Endothelial cell (in vitro differentiated cells): ENCODE data around the gene LYST. TPM values are rescaled to one million over a fixed set of nuclear protein-coding genes. Genes with fewer than 3 reads are reported as not detected.
"Not testable (repeated sequence)": the region's sequence is repeated elsewhere in the genome, so short reads cannot be mapped to it uniquely, and the experiment has no call there.

Experiments used
- DNase-seq: peaks from one replicate; pipeline ENCODE4 v3.0.0; 2021; ENCODE audit warnings: low spot score
- H3K27ac Mint-ChIP-seq: one replicate; pipeline ENCODE4 v1.8.0; 2021; ENCODE audit warnings: mixed read lengths, inconsistent platforms; ENCODE audit not compliant: unreplicated experiment
- H3K27me3 Mint-ChIP-seq: one replicate; pipeline ENCODE4 v1.8.0; 2021; ENCODE audit warnings: mild to moderate bottlenecking, moderate library complexity, mixed read lengths, inconsistent platforms; ENCODE audit not compliant: unreplicated experiment
- H3K36me3 Mint-ChIP-seq: one replicate; pipeline ENCODE4 v1.8.0; 2021; ENCODE audit warnings: mild to moderate bottlenecking, low read depth, mixed read lengths, inconsistent platforms; ENCODE audit not compliant: unreplicated experiment
- H3K4me1 Mint-ChIP-seq: one replicate; pipeline ENCODE4 v1.8.0; 2021; ENCODE audit warnings: mild to moderate bottlenecking, mixed read lengths, inconsistent platforms; ENCODE audit not compliant: unreplicated experiment
- H3K4me3 Mint-ChIP-seq: one replicate; pipeline ENCODE4 v1.8.0; 2021; ENCODE audit warnings: mild to moderate bottlenecking, mixed read lengths, inconsistent platforms; ENCODE audit not compliant: unreplicated experiment
- H3K9me3 Mint-ChIP-seq: one replicate; pipeline ENCODE4 v1.8.0; 2021; ENCODE audit warnings: mixed read lengths, inconsistent platforms; ENCODE audit not compliant: unreplicated experiment
- total RNA-seq: library from RNA; stranded (reverse); fragmentation: NEBNext Ultra II Directional; extraction: Animal tissue kit (Norgen Biotek cat#: 25700); gene quantifications from one replicate; pipeline ENCODE4 v1.2.1, GENCODE V29; 2021; ENCODE audit not compliant: unreplicated experiment
- TF ChIP-seq, protein P1 (sequence below): fragments of 200-600 bp; sonication (generic); IDR thresholded peaks from one replicate; pipeline ENCODE4 v1.5.0; 2021; ENCODE audit warnings: antibody characterized with exemption; ENCODE audit not compliant: unreplicated experiment

The LYST gene
- total RNA-seq, 1 donor from 2014 or later = 7.4 TPM

- Mint-ChIP-seq H3K9me3 (no peaks in the 10 kb centered on the region), H3K4me3 (no peak overlapping the region), H3K27ac (no peak overlapping the region), H3K27me3 (peaks cover 2% of the 10 kb centered on the region), H3K36me3 (no peaks in the 10 kb centered on the region), H3K4me1 (peaks cover 10% of the 10 kb centered on the region)
- TF ChIP-seq, protein P1, sequence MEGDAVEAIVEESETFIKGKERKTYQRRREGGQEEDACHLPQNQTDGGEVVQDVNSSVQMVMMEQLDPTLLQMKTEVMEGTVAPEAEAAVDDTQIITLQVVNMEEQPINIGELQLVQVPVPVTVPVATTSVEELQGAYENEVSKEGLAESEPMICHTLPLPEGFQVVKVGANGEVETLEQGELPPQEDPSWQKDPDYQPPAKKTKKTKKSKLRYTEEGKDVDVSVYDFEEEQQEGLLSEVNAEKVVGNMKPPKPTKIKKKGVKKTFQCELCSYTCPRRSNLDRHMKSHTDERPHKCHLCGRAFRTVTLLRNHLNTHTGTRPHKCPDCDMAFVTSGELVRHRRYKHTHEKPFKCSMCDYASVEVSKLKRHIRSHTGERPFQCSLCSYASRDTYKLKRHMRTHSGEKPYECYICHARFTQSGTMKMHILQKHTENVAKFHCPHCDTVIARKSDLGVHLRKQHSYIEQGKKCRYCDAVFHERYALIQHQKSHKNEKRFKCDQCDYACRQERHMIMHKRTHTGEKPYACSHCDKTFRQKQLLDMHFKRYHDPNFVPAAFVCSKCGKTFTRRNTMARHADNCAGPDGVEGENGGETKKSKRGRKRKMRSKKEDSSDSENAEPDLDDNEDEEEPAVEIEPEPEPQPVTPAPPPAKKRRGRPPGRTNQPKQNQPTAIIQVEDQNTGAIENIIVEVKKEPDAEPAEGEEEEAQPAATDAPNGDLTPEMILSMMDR = no peak
- DNase-seq = no peak
Measured at GRCh38 chr1:235642011-235642942, 224.4 kb downstream of the LYST start.

- Mint-ChIP-seq H3K27me3 (peaks cover 2% of the 10 kb centered on the region), H3K36me3 (no peaks in the 10 kb centered on the region), H3K4me3 (no peak overlapping the region), H3K9me3 (no peaks in the 10 kb centered on the region), H3K27ac (no peak overlapping the region), H3K4me1 (peaks cover 10% of the 10 kb centered on the region)
- DNase-seq = no peak
- TF ChIP-seq, protein P1 = no peak
Measured at GRCh38 chr1:235640580-235640979, 226.1 kb downstream of the LYST start.

DNA sequence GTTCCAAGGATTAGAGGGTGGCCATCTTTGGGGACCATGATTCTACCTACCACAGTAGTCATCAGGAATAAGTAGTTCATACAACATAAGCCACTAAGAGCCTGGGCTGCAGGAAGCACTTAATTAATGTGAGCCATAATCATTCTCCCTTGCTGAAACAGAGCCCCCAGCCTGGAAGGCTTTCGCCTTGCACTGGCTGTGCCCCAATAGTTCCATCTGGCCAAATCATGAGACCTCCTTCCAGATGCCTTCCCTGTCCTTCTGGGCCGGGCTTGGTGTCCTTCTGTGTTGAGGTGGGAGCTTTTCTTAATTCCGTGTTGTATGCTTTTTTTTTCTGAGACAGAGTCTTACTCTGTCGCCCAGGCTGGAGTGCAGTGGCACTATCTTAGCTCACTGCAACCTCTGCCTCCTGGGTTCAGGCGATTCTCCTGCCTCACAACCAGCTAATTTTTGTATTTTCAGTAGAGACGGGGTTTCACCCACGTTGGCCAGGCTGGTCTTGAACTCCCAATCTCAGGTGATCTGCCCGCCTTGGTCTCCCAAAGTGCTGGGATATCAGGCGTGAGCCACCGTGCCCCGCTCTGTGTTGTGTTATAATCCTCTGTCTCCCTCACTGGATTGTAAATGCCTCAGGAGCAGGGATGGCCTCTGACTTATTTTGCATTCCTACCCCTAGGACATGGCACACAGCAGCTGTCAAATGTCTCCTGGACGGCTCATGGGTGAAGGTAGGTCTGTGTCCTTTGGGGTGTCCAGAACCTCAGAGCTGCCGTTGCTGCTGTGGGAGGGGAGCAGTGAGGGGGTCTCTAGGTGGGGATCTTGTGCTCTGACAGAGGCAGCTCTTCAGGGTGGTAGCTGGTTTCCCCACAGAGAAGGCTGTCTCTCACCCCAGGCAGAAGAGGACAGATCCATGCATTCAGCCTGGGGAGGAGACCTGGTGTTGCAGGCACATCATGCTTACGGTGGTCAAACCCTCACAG is 227.2 kb downstream of the LYST start:
- Mint-ChIP-seq H3K27me3 (peaks cover 2% of the 10 kb centered on the region), H3K27ac (no peak overlapping the region), H3K4me1 (peaks cover 10% of the 10 kb centered on the region), H3K36me3 (no peaks in the 10 kb centered on the region), H3K9me3 (no peaks in the 10 kb centered on the region), H3K4me3 (no peak overlapping the region)
- TF ChIP-seq, protein P1 = no peak
- DNase-seq = no peak

DNA sequence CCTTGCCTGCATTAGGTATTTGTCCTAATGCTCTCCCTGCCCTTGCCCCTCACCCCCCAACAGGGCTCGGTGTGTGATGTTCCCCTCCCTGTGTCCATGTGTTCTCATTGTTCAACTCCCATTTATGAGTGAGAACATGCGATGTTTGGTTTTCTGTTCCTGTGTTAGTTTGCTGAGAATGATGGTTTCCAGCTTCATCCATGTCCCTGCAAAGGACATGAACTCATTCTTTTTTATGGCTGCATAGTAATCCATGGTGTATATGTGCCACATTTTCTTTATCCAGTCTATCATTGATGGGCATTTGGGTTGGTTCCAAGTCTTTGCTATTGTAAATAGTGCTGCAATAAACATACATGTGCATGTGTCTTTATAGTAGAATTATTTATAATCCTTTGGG is 228.1 kb downstream of the LYST start:
- not testable (repeated sequence) for H3K27me3 Mint-ChIP-seq

DNA sequence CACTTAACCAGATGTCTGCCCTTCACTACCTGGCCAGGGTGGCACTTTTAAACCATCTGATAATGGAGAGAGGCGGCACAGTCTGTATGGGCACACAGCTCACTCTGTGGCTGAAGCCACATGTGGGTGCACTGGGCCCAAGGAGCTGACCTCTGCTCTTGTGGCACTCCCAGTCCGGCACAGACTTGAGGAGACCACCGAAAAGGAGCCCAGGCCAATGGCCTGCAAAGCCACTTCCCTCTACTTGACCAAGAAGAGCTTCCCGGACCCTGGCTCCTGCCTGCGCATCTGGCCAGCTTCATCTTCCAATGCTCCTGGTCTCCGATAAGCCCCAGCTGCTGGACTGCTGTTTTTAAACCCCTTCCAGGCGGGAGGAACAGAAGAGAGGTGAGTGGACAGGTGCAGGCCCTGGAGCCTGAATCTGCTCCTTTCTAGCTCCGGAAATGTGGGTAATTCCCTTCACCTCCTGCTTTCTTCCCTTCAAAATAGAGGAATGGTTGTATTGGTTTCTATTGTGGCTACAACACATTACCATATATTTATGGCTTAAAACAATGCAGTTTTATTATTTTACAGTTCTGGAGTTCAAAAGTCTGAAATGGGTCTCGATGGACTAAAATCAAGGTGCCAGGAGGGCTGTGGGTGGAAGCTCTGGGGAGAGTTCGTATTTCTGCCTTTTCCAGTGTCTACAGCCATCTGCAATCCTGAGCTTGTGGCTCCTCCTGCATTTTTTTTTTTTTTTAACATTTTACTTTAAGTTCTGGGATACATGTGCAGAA is 228.8 kb downstream of the LYST start:
- Mint-ChIP-seq H3K27ac (no peak overlapping the region), H3K36me3 (no peaks in the 10 kb centered on the region), H3K4me3 (no peak overlapping the region), H3K9me3 (no peaks in the 10 kb centered on the region), H3K4me1 (peaks cover 5% of the 10 kb centered on the region), H3K27me3 (no peaks in the 10 kb centered on the region)
- TF ChIP-seq, protein P1 = no peak
- no peak for DNase-seq

More for the DNA sequence above, 228.1 kb downstream of the LYST start:
- H3K4me3 Mint-ChIP-seq, H3K36me3 Mint-ChIP-seq, H3K9me3 Mint-ChIP-seq, H3K27ac Mint-ChIP-seq, DNase-seq: not testable (repeated sequence)
- peaks cover 10% of the 10 kb centered on the region for H3K4me1 Mint-ChIP-seq
